ENCODE measurements around the gene TFAP2E.

- TF ChIP-seq POLR2A (IDR thresholded peaks at IDR 0.05; ENCODE audit: low read depth, low read length): peak; percentile 86
- TF ChIP-seq TAF1 (IDR thresholded peaks at IDR 0.05; ENCODE audit: low read depth, low read length): peak; percentile 59
- peak; percentile 87 for TF ChIP-seq POLR2AphosphoS5 (IDR thresholded peaks at IDR 0.05; ENCODE audit: low read depth, low read length)
Observed at GRCh38 chr1:35557611-35558373, 15.3 kb upstream of the TFAP2E start, which contains the start of gene NCDN.
